ENCODE results near the gene RPL21. TPM values are rescaled to one million over a fixed set of nuclear protein-coding genes. Genes with fewer than 3 reads are reported as not detected.

The RPL21 gene
- total RNA-seq, 1 donor from 2014 or later, result 377 TPM

DNA sequence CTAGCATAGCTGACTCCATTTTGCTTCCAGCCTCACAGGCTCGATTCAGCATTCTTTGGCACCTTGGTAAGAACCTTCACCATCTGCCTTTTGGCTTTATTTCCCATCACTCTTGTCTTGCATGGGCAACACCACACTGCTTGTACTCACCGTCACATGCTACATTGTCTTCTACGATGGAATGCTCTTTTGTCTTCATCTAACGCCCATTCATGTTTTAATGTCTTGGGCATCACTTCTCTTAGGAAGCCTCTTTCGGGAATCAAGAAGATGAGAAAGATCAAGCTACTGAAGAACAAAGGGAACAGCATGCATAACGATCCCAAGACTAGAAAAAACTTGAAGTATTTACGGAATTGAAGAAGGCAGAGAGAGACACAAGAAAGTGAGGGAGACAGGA lies 5.7 kb upstream of the RPL21 start:
- Histone ChIP-seq H3K36me3 (no peaks in the 10 kb centered on the region), H3K4me3 (no peak overlapping the region), H3K4me1 (peaks cover 0 to 3% of the 10 kb centered on the region in 2 donors), H3K27me3 (no peaks in the 10 kb centered on the region), H3K9me3 (no peaks in the 10 kb centered on the region), H3K27ac (no peak overlapping the region)
- no peak for DNase-seq (ENCODE audit: low spot score in 2 of 2)
- intact Hi-C loops (cut with DNase I), result no loop called here
- TF ChIP-seq, protein P1, sequence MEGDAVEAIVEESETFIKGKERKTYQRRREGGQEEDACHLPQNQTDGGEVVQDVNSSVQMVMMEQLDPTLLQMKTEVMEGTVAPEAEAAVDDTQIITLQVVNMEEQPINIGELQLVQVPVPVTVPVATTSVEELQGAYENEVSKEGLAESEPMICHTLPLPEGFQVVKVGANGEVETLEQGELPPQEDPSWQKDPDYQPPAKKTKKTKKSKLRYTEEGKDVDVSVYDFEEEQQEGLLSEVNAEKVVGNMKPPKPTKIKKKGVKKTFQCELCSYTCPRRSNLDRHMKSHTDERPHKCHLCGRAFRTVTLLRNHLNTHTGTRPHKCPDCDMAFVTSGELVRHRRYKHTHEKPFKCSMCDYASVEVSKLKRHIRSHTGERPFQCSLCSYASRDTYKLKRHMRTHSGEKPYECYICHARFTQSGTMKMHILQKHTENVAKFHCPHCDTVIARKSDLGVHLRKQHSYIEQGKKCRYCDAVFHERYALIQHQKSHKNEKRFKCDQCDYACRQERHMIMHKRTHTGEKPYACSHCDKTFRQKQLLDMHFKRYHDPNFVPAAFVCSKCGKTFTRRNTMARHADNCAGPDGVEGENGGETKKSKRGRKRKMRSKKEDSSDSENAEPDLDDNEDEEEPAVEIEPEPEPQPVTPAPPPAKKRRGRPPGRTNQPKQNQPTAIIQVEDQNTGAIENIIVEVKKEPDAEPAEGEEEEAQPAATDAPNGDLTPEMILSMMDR (IDR thresholded peaks at IDR 0.05), result no peak

DNA sequence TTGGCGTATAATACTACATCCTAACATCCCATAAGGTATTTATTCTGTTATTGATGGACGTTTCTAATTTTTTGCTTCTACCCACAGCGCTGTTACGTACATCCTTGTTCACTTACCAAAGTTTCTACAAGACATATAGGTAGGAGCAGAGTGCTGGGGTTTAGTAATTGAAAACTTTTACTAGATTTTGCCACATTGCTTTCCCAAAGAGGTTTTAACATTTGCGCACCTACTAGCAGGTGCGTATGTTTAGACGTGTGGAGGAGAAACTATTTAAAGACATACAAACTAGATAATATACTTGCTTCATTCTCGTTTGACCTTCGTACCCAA lies 559 bp upstream of the RPL21 start:
- TF ChIP-seq, protein P1 (IDR thresholded peaks at IDR 0.05), result no peak
- Histone ChIP-seq H3K27ac (peak overlapping the region; percentile 91 to 97), H3K27me3 (no peaks in the 10 kb centered on the region), H3K9me3 (no peaks in the 10 kb centered on the region), H3K4me3 (peak overlapping the region; percentile 82 to 93), H3K36me3 (peaks cover 9 to 19% of the 10 kb centered on the region in 2 donors), H3K4me1 (peaks cover 5 to 17% of the 10 kb centered on the region in 2 donors)
- intact Hi-C loops (cut with DNase I), result loop anchor here (1.0 to 5.0 kb wide), 5 partner anchors 20 to 372 kb away; partner anchors contain the start of genes LNX2, POLR1D, RASL11A and USP12
- no peak for DNase-seq (ENCODE audit: low spot score in 2 of 2)

DNA sequence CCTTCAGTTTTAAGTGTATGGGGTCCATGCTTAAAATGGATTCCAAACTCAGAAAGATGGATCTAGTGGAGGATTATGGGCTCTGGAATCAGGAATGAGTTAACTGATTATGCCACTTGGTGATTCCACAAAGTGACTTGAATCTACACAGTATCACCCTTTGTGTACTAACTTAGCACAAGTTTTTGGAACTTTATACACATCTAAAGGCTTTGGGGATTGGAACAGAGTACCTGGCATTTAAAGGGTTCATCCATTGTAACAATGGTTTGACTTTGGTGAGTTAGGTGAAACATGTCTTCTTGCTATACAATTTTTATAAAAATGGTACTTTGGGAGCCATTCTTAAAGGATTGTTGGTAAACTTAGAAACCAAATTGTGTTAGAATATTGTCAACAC lies 1.1 kb downstream of the RPL21 start:
- H3K9me3 ChIP-seq, result no peaks in the 10 kb centered on the region
- peaks cover 5 to 17% of the 10 kb centered on the region in 2 donors for H3K4me1 ChIP-seq
- peak overlapping the region; percentile 82 to 93 for H3K4me3 ChIP-seq
- peaks cover 20 to 33% of the 10 kb centered on the region in 2 donors for H3K36me3 ChIP-seq
- intact Hi-C loops (cut with DNase I), result loop anchor here (5.0 kb wide), 2 partner anchors 105 to 370 kb away; partner anchors contain the start of genes LNX2 and POLR1D
- no peak for DNase-seq (ENCODE audit: low spot score in 2 of 2)
- no peaks in the 10 kb centered on the region for H3K27me3 ChIP-seq
- peak overlapping the region; percentile 91 to 97 for H3K27ac ChIP-seq
- TF ChIP-seq, protein P1 (IDR thresholded peaks at IDR 0.05), result no peak

DNA sequence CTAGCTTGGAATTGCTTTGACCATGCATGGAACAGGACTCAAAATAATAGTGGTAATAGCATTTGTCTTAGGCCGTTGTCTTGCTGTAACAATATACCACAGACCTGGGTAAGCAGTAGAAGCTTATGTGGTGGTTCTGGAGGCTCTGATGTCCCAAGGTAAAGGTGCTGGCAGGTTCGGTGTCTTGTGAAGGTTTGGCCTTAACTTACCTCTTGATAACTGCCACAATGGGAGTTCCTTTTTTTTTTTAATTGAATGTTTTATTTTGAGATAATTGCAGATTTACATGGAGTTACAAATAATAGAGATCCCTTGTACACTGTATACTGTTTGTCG lies 5.8 kb downstream of the RPL21 start:
- Histone ChIP-seq H3K27me3 (no peaks in the 10 kb centered on the region), H3K27ac (no peak overlapping the region), H3K4me1 (peaks cover 5 to 14% of the 10 kb centered on the region in 2 donors), H3K9me3 (no peaks in the 10 kb centered on the region), H3K4me3 (no peak overlapping the region), H3K36me3 (peaks cover 32 to 57% of the 10 kb centered on the region in 2 donors)
- intact Hi-C loops (cut with DNase I), result no loop called here
- DNase-seq (ENCODE audit: low spot score in 2 of 2), result no peak
- TF ChIP-seq, protein P1 (IDR thresholded peaks at IDR 0.05), result no peak

DNA sequence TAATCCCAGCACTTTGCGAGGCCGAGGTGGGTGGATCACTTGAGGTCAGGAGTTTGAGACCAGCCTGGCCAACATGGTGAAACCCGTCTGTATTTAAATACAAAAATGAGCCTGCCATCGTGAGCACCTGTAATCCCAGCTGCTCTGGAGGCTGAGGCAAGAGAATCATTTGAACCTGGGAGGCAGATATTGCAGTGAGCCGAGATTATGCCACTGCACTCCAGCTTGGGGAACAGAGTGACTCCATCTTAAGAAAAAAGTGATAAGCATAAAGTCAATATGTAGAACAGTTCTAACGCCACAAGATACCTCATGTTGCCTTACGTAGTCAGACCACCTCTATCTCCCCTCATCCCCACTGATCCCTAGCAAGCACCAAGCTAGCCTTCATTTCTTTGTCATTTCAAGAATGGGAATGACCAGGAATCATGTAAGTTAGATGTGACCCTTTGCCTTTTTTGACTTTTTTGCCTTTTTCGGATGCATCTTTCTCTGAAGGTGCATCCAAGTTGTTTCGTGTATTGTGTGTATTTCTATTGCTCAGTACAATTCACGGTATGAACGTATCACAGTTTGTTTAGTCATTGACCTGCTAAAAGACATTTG lies 6.4 kb downstream of the RPL21 start:
- H3K9me3 ChIP-seq, result no peaks in the 10 kb centered on the region
- peaks cover 32 to 61% of the 10 kb centered on the region in 2 donors for H3K36me3 ChIP-seq
- TF ChIP-seq, protein P1 (IDR thresholded peaks at IDR 0.05), result no peak
- peaks cover 0 to 11% of the 10 kb centered on the region in 2 donors for H3K4me1 ChIP-seq
- no peak overlapping the region for H3K27ac ChIP-seq
- no peak overlapping the region for H3K4me3 ChIP-seq
- no peaks in the 10 kb centered on the region for H3K27me3 ChIP-seq
- intact Hi-C loops (cut with DNase I), result no loop called here
- DNase-seq (ENCODE audit: low spot score in 2 of 2), result no peak
